GM08714 (cell line): ENCODE measurements around the gene CCDC3.
"Not testable (repeated sequence)": the region's sequence is repeated elsewhere in the genome, so short reads cannot be mapped to it uniquely, and the experiment has no call there.

Experiments
- H3K4me3 ChIP-seq: fragments of 200-500 bp; sonication (Bioruptor generic); 2 replicates; pipeline ENCODE4 v1.5.1; 2014; ENCODE audit warnings: mild to moderate bottlenecking, low read length, inconsistent platforms
- ZNF274 ChIP-seq: IDR thresholded peaks from 2 replicates; pipeline ENCODE4 v1.6.1; 2012; ENCODE audit warnings: mild to moderate bottlenecking, low read depth, low read length

The CCDC3 gene

GRCh38 chr10:13018171-13018570 lies 16.7 kb upstream of the CCDC3 start:
- H3K4me3 ChIP-seq = no peak overlapping the region
- TF ChIP-seq ZNF274 = no peak

GRCh38 chr10:13016886-13017285 lies 15.4 kb upstream of the CCDC3 start:
- no peak for TF ChIP-seq ZNF274
- H3K4me3 ChIP-seq = no peak overlapping the region

GRCh38 chr10:13016426-13016825 lies 14.9 kb upstream of the CCDC3 start:
- no peak for TF ChIP-seq ZNF274

GRCh38 chr10:13006037-13006436 lies 4.5 kb upstream of the CCDC3 start:
- no peak for TF ChIP-seq ZNF274
- no peak overlapping the region for H3K4me3 ChIP-seq

More at GRCh38 chr10:13016426-13016825, 14.9 kb upstream of the CCDC3 start:
- no peak overlapping the region for H3K4me3 ChIP-seq

- H3K4me3 ChIP-seq = no peak overlapping the region
- no peak for TF ChIP-seq ZNF274
Measured at GRCh38 chr10:13003759-13004158, 2.2 kb upstream of the CCDC3 start.

GRCh38 chr10:13003004-13003403 lies 1.5 kb upstream of the CCDC3 start:
- no peak overlapping the region for H3K4me3 ChIP-seq
- TF ChIP-seq ZNF274 = no peak

GRCh38 chr10:13001887-13002212 lies 337 bp upstream of the CCDC3 start:
- TF ChIP-seq ZNF274 = no peak
- no peak overlapping the region for H3K4me3 ChIP-seq

GRCh38 chr10:13000431-13000830 lies 1.1 kb downstream of the CCDC3 start:
- TF ChIP-seq ZNF274 = no peak
- no peak overlapping the region for H3K4me3 ChIP-seq

GRCh38 chr10:12999849-13000248 lies 1.7 kb downstream of the CCDC3 start:
- no peak for TF ChIP-seq ZNF274
- no peak overlapping the region for H3K4me3 ChIP-seq

GRCh38 chr10:12995425-12995861 lies 6.1 kb downstream of the CCDC3 start:
- TF ChIP-seq ZNF274 = no peak
- no peak overlapping the region for H3K4me3 ChIP-seq

GRCh38 chr10:12993595-12993994 lies 7.9 kb downstream of the CCDC3 start:
- H3K4me3 ChIP-seq = no peak overlapping the region
- no peak for TF ChIP-seq ZNF274

GRCh38 chr10:12985347-12985746 lies 16.2 kb downstream of the CCDC3 start:
- TF ChIP-seq ZNF274 = no peak
- no peak overlapping the region for H3K4me3 ChIP-seq

GRCh38 chr10:12984165-12984747 lies 17.3 kb downstream of the CCDC3 start:
- H3K4me3 ChIP-seq = no peak overlapping the region

GRCh38 chr10:12983568-12983967 lies 17.9 kb downstream of the CCDC3 start:
- H3K4me3 ChIP-seq = not testable (repeated sequence)

More at GRCh38 chr10:12984165-12984747, 17.3 kb downstream of the CCDC3 start:
- TF ChIP-seq ZNF274 = no peak

- no peak for TF ChIP-seq ZNF274
- H3K4me3 ChIP-seq = no peak overlapping the region
Measured at GRCh38 chr10:12981570-12981969, 19.9 kb downstream of the CCDC3 start.

- H3K4me3 ChIP-seq = no peak overlapping the region
- no peak for TF ChIP-seq ZNF274
Measured at GRCh38 chr10:12980713-12981306, 20.7 kb downstream of the CCDC3 start.
